CD4-positive, CD25-positive, alpha-beta regulatory T cell (primary cell): ENCODE data around the gene MIEF1. TPM values are rescaled to one million over a fixed set of nuclear protein-coding genes. Genes with fewer than 3 reads are reported as not detected.

Source experiments
- ATAC-seq, 2 donors: fragments of 150-1000 bp; cut with Tn5 transposase; one replicate each; pipeline ENCODE4 v1.10.0; 2021; ENCODE audit warnings: low read depth in 2 of 2, moderate number of reproducible peaks in 2 of 2, moderate library complexity in 1 of 2
- DNase-seq, 3 donors: peaks; one replicate each; pipeline versions ENCODE4 v3.0.0 to v3.0.0-alpha.2; 2012 to 2022; ENCODE audit warnings: mixed read lengths in 1 of 3
- H3K27ac ChIP-seq: one replicate; pipeline ENCODE4 v1.7.0; 2013; ENCODE audit warnings: mild to moderate bottlenecking, low read length; ENCODE audit not compliant: insufficient read depth, poor library complexity, severe bottlenecking
- H3K27me3 ChIP-seq: one replicate; pipeline ENCODE4 v1.7.0; 2013; ENCODE audit warnings: low read length; ENCODE audit not compliant: control insufficient read depth, insufficient read depth
- H3K36me3 ChIP-seq: one replicate; pipeline ENCODE4 v1.7.0; 2013; ENCODE audit warnings: mild to moderate bottlenecking, low read length, moderate library complexity; ENCODE audit not compliant: control insufficient read depth, insufficient read depth
- H3K4me1 ChIP-seq: 2 replicates; pipeline ENCODE4 v1.7.0; 2013; ENCODE audit warnings: mild to moderate bottlenecking, low read length; ENCODE audit not compliant: insufficient read depth, control insufficient read depth, poor library complexity, severe bottlenecking
- H3K4me3 ChIP-seq: one replicate; pipeline ENCODE4 v1.7.0; 2013; ENCODE audit warnings: low read depth, mild to moderate bottlenecking, low read length, moderate library complexity
- H3K9me3 ChIP-seq, 2 experiments: 1 replicate in 1 of 2; 2 replicates in 1 of 2; pipeline ENCODE4 v1.7.0; 2013; ENCODE audit warnings: low read length in 2 of 2, mild to moderate bottlenecking in 1 of 2, moderate library complexity in 1 of 2; ENCODE audit not compliant: control insufficient read depth in 2 of 2
- H3K27ac Mint-ChIP-seq, 3 donors: one replicate each; pipeline ENCODE4 v1.8.0; 2020 to 2022; ENCODE audit warnings: mild to moderate bottlenecking in 3 of 3, mixed read lengths in 3 of 3, moderate library complexity in 2 of 3
- H3K27me3 Mint-ChIP-seq: one replicate; pipeline ENCODE4 v1.8.0; 2022; ENCODE audit warnings: mild to moderate bottlenecking, mixed read lengths
- H3K36me3 Mint-ChIP-seq: one replicate; pipeline ENCODE4 v1.8.0; 2020; ENCODE audit warnings: mixed read lengths
- H3K4me1 Mint-ChIP-seq, 4 donors: one replicate each; pipeline ENCODE4 v1.8.0; 2020 to 2022; ENCODE audit warnings: mixed read lengths in 4 of 4, mild to moderate bottlenecking in 1 of 4
- H3K4me3 Mint-ChIP-seq, 4 donors: one replicate each; pipeline ENCODE4 v1.8.0; 2020 to 2022; ENCODE audit warnings: mild to moderate bottlenecking in 4 of 4, mixed read lengths in 4 of 4, moderate library complexity in 3 of 4
- H3K9me3 Mint-ChIP-seq, 7 donors: one replicate each; pipeline ENCODE4 v1.8.0; 2020 to 2022; ENCODE audit warnings: mixed read lengths in 7 of 7, mild to moderate bottlenecking in 3 of 7, moderate library complexity in 2 of 7
- polyA plus RNA-seq, 4 donors: library from polyadenylated mRNA; unstranded; fragments of 300-500 nt; fragmentation: Illumina TruSeq; gene quantifications; one replicate each; pipeline ENCODE4 v1.2.3, GENCODE V29; 2021
- total RNA-seq: library from RNA; stranded (reverse); gene quantifications from one replicate; pipeline ENCODE4 v1.2.3, GENCODE V29; 2022

Gene MIEF1
- total and polyA plus RNA-seq, 5 donors from 2014 or later: 16.0 to 39.8 (median 28.9) TPM

DNA sequence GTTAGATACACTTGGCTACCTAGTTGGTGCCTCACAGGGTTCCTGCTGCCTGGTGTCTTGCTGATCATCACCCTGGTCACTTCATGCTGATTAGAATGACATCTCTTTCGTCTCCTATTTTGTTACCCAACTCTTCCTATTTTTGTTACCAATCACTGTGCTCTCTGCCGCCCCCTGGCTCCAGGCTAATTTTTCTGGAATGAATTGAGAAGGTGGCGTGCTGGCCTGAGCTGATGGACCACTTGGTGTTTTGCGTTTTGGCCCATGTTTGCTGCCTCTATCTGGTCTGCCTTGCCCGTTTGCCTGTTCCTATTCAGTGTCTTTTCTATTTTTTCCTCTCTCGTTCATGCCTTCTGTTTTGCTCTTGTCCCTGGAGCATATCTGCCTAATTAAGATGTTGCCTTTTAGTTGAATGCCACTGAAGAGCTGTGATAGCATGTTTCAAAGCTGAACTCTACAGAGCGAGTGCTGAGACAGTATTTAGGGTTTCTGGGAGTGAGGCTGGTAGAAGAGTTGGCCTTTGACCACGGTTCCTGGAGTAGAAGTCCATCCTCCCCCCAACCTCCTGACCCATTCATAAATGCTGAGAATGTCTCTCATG, 12.4 kb downstream of the MIEF1 start:
- Mint-ChIP-seq H3K9me3 (peaks cover 0 to 1% (median 0%) of the 10 kb centered on the region in 7 donors), H3K4me1 (peaks cover 7 to 27% (median 22%) of the 10 kb centered on the region in 4 donors), H3K4me3 (peak overlapping the region in 2 of 4 donors; percentile 54 to 75), H3K36me3 (peaks cover 34% of the 10 kb centered on the region), H3K27ac (peak overlapping the region in 1 of 3 donors; percentile 17), H3K27me3 (no peaks in the 10 kb centered on the region)
- peak in 2 of 3 donors; percentile 40 to 47 for DNase-seq
- Histone ChIP-seq H3K27me3 (no peaks in the 10 kb centered on the region), H3K27ac (no peak overlapping the region), H3K4me3 (no peak overlapping the region), H3K4me1 (peaks cover 7% of the 10 kb centered on the region), H3K36me3 (peaks cover 58% of the 10 kb centered on the region), H3K9me3 (no peaks in the 10 kb centered on the region)
- no peak for ATAC-seq

DNA sequence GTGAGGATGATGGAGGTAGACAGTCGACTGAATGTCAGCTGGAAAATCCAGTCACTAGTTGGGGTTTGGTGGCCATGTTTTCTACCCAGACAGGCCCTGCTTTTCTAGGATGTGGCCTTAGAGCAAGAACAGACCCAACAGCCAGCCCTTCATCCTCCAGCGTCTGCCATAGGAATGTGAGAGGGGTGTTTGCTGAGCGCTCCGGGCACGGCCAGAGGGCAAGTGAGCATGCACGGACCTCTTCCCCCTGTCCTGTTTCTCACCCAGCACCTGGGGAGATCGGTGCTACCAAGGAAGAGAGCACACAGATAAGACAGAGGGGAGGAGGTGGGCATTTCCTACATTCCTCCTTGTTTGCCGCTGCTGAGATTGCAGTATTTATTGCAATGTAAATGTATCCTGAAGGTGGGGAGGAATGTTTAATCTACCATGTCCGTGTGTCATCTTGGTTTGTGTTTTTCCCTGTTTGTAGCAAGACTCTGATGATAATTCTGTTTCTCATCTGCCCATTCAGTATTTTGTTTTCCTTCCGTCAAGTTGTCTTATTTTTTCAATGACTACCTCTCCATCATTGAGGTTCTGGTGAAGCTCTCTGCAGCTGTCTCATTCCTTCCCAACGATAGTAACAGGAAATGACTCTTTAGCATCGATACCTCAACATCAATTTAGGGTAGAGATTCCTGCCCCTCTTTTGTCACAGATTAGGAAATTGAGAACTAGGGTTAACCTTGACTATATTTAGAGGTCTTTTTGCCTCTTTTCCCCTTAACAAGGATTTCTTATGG, 13.4 kb downstream of the MIEF1 start:
- Histone ChIP-seq H3K27ac (no peak overlapping the region), H3K9me3 (no peaks in the 10 kb centered on the region), H3K36me3 (peaks cover 50% of the 10 kb centered on the region), H3K4me3 (no peak overlapping the region), H3K27me3 (no peaks in the 10 kb centered on the region), H3K4me1 (peaks cover 9% of the 10 kb centered on the region)
- Mint-ChIP-seq H3K27ac (peak overlapping the region in 1 of 3 donors; percentile 63), H3K9me3 (peaks cover 0 to 2% (median 0%) of the 10 kb centered on the region in 7 donors), H3K4me1 (peaks cover 3 to 31% (median 20%) of the 10 kb centered on the region in 4 donors), H3K4me3 (peak overlapping the region in 2 of 4 donors; percentile 71 to 75), H3K36me3 (peaks cover 34% of the 10 kb centered on the region), H3K27me3 (peaks cover 6% of the 10 kb centered on the region)
- ATAC-seq (no peak), DNase-seq (no peak)

DNA sequence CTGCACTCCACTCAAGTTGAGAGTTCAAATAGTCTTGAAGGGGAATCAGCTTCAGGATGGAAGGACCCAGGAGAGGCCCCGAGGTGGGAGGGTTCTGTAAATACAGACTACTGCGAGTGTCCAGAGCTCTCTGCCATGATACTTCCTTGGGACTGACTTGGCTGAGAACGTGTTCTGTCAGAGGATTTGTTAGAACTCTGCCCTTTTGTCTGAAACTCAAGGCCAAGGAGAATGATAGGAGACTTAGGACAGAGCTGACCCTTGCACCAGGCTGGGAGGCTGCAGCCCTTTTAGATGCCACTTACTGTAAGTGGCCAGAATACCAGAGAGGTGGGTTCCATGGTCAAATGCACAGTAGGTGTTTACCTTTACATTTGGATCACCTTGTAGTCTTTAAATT, 15.4 kb downstream of the MIEF1 start:
- Histone ChIP-seq H3K4me3 (no peak overlapping the region), H3K36me3 (peaks cover 43% of the 10 kb centered on the region), H3K4me1 (peaks cover 24% of the 10 kb centered on the region), H3K27ac (no peak overlapping the region), H3K9me3 (no peaks in the 10 kb centered on the region), H3K27me3 (no peaks in the 10 kb centered on the region)
- H3K27me3 Mint-ChIP-seq: peaks cover 6% of the 10 kb centered on the region
- peaks cover 8 to 39% (median 28%) of the 10 kb centered on the region in 4 donors for H3K4me1 Mint-ChIP-seq
- H3K36me3 Mint-ChIP-seq: peaks cover 40% of the 10 kb centered on the region
- peaks cover 0 to 6% (median 0%) of the 10 kb centered on the region in 7 donors for H3K9me3 Mint-ChIP-seq
- DNase-seq (no peak), ATAC-seq (no peak)
- no peak overlapping the region for H3K27ac Mint-ChIP-seq
- H3K4me3 Mint-ChIP-seq: peak overlapping the region in 2 of 4 donors; percentile 15 to 31

DNA sequence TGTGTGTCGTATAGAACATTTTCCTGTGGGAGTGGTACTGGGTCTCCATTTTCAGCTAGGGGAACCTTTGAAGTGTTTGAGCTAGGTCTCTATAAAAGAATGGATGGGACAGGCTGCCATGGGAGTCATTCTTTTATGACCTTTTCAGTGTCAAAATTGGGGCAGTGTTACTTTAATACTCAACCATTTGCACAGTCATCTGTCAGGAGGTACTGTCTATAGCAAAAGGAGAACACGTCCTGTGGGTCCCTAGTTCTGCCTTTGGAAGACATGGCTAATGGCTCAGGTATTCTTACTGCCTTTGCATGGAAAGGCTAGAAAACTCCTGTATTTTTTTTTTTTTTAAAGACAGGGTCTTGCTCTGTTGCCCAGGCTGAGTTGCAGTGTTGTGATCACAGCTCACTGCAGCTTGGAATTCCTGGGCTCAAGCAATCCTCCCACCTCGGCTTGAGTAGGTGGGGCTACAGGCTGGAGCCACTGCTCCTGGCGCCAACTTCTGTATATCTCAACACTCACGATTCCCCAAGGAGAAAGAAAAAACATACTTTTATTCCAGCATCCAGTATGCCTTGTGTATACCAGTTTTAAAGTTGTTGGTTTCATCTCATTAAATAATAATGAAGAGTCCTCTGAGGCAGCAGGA, 16.2 kb downstream of the MIEF1 start:
- no peak for ATAC-seq
- Histone ChIP-seq H3K4me3 (no peak overlapping the region), H3K4me1 (peaks cover 32% of the 10 kb centered on the region), H3K9me3 (no peaks in the 10 kb centered on the region), H3K27ac (no peak overlapping the region), H3K36me3 (peaks cover 44% of the 10 kb centered on the region), H3K27me3 (no peaks in the 10 kb centered on the region)
- Mint-ChIP-seq H3K36me3 (peaks cover 39% of the 10 kb centered on the region), H3K4me1 (peaks cover 10 to 47% (median 34%) of the 10 kb centered on the region in 4 donors), H3K4me3 (peak overlapping the region; percentile 91 to 96 (median 96)), H3K27ac (peak overlapping the region in 1 of 3 donors; percentile 52), H3K9me3 (peaks cover 0 to 6% (median 0%) of the 10 kb centered on the region in 7 donors), H3K27me3 (peaks cover 6% of the 10 kb centered on the region)
- no peak for DNase-seq

DNA sequence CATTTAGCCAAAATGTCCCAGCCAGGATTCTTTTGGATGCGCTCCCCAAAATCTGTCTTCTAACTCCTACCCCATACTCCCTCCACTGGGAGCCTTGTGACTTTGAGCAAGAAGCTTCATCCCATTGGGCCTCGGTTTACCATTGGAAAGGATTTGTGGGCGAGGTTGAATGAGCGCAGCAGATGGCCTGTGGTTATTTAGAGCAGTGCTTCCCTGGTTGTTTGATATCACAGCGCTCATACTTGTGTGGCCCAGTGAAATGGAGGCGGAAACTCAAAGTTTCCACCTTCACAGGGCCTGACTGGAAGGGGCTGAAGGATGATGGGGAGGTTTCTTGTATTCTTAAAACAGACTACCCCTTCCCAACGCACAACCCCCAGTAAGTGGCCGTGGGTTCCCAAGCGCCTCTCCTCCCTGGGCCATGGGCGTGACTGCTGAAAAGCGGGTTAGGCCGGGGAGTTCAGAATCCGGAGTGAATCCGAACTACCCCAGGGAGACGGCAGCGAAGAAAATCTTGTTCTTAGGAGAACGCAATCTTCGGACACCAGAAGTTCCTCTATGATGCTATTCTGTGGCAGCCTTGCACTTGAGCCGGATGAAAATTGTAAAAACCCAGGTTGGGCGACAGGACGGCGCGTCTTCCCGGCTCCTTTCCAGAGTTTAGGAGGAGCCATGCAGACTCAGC, 17.0 kb downstream of the MIEF1 start:
- Mint-ChIP-seq H3K27me3 (peaks cover 6% of the 10 kb centered on the region), H3K27ac (peak overlapping the region; percentile 97 to 99 (median 99)), H3K4me1 (peaks cover 10 to 52% (median 37%) of the 10 kb centered on the region in 4 donors), H3K36me3 (peaks cover 30% of the 10 kb centered on the region), H3K9me3 (peaks cover 0 to 6% (median 0%) of the 10 kb centered on the region in 7 donors), H3K4me3 (peak overlapping the region; percentile 91 to 96 (median 96))
- no peak for DNase-seq
- ATAC-seq: no peak
- peak overlapping the region; percentile 88 for H3K27ac ChIP-seq
- no peaks in the 10 kb centered on the region for H3K9me3 ChIP-seq
- peak overlapping the region; percentile 61 for H3K4me3 ChIP-seq
- peaks cover 41% of the 10 kb centered on the region for H3K36me3 ChIP-seq
- H3K27me3 ChIP-seq: no peaks in the 10 kb centered on the region
- peaks cover 41% of the 10 kb centered on the region for H3K4me1 ChIP-seq

DNA sequence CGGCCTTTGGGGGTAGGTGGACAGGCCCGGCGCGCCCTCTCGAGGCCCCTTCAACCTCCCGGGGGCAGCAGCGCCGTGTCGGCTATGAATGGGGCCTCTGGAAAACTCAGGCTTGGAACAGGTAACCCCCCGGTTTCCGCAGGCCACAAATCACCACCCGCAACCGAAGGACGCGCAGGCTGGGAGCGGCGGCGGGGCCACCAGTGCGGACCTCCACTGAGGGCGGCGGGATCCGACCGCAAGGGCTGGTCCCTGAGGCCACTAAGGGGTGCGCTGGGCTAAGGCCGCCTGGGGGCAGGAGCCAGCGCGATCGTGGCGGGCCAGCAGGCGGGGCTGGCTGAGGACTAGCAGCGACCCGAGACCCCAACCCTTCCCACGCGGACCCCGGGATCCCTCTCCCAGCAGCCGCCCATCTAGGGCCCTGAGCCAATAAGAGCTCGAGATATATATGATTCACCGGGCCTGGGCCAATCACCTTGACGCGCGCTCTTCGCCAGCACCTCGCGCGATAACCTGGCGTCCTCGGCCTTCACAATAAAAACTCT, 17.7 kb downstream of the MIEF1 start:
- H3K4me3 Mint-ChIP-seq: peak overlapping the region; percentile 91 to 96 (median 96)

More for the DNA sequence above, 17.7 kb downstream of the MIEF1 start:
- H3K9me3 Mint-ChIP-seq: peaks cover 0 to 6% (median 0%) of the 10 kb centered on the region in 7 donors
- peaks cover 6 to 52% (median 36%) of the 10 kb centered on the region in 4 donors for H3K4me1 Mint-ChIP-seq
- ATAC-seq: peak; percentile 94 to 95
- peak overlapping the region; percentile 97 to 99 (median 99) for H3K27ac Mint-ChIP-seq
- Histone ChIP-seq H3K4me3 (peak overlapping the region; percentile 92), H3K27me3 (no peaks in the 10 kb centered on the region), H3K36me3 (peaks cover 42% of the 10 kb centered on the region), H3K4me1 (peaks cover 45% of the 10 kb centered on the region), H3K27ac (peak overlapping the region; percentile 88), H3K9me3 (no peaks in the 10 kb centered on the region)
- H3K27me3 Mint-ChIP-seq: peaks cover 6% of the 10 kb centered on the region
- H3K36me3 Mint-ChIP-seq: peaks cover 24% of the 10 kb centered on the region
- DNase-seq: peak in 2 of 3 donors; percentile 94 to 99
